ENCODE measurements around the gene REXO2.

- TF ChIP-seq, protein P1, sequence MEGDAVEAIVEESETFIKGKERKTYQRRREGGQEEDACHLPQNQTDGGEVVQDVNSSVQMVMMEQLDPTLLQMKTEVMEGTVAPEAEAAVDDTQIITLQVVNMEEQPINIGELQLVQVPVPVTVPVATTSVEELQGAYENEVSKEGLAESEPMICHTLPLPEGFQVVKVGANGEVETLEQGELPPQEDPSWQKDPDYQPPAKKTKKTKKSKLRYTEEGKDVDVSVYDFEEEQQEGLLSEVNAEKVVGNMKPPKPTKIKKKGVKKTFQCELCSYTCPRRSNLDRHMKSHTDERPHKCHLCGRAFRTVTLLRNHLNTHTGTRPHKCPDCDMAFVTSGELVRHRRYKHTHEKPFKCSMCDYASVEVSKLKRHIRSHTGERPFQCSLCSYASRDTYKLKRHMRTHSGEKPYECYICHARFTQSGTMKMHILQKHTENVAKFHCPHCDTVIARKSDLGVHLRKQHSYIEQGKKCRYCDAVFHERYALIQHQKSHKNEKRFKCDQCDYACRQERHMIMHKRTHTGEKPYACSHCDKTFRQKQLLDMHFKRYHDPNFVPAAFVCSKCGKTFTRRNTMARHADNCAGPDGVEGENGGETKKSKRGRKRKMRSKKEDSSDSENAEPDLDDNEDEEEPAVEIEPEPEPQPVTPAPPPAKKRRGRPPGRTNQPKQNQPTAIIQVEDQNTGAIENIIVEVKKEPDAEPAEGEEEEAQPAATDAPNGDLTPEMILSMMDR (IDR thresholded peaks at IDR 0.05 in 4 of 5, conservative IDR thresholded peaks at IDR 0.05 in 1 of 5), result no peak
- TF ChIP-seq POLR2A (IDR thresholded peaks at IDR 0.05), result no peak
Observed at GRCh38 chr11:114479331-114479730, 40.1 kb downstream of the REXO2 start.

All from gastrocnemius medialis (tissue), 4 donors.